Prostate gland (tissue), 2 donors: ENCODE data around the gene DMBT1.

Source experiments
- POLR2A ChIP-seq: fragments of 450-650 bp; IDR thresholded peaks from one replicate; pipeline ENCODE4 v1.6.1; 2016; ENCODE audit warnings: antibody characterized with exemption, mild to moderate bottlenecking
- POLR2AphosphoS5 ChIP-seq: sonication (generic); formaldehyde crosslinking; IDR thresholded peaks from one replicate; pipeline ENCODE4 v1.6.1; 2017; ENCODE audit warnings: antibody characterized with exemption
- TF ChIP-seq, protein P1 (sequence below), 4 experiments: fragments of 200-600 bp in 2 of 4; fragments of 450-650 bp in 2 of 4; sonication (generic) in 2 of 4; IDR thresholded peaks; 1 replicate in 3 of 4; 2 replicates in 1 of 4; pipeline ENCODE4 v1.5.1; 2016 to 2019; ENCODE audit warnings: antibody characterized with exemption in 4 of 4, mild to moderate bottlenecking in 2 of 4, moderate library complexity in 2 of 4

DNA sequence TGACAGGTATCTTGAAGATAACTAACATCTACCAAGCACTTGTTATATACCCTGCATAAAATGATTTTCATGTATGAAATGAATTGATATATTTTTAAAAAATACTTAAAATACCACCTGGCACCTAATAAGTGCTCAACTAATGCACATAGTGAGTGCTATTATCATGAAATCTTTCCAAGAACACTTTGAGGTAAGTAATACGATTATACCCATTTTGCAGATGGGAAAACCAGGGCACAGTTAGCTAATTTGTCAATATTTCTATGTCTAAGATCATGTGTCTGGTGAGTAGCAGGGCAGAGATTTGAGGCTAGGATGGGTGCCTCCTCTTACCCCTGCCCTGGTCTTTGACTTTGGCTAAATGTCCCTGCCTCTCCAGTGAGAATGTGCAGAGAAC, 6.1 kb downstream of the DMBT1 start:
- TF ChIP-seq POLR2AphosphoS5 = no peak
- TF ChIP-seq POLR2A = no peak
- TF ChIP-seq, protein P1, sequence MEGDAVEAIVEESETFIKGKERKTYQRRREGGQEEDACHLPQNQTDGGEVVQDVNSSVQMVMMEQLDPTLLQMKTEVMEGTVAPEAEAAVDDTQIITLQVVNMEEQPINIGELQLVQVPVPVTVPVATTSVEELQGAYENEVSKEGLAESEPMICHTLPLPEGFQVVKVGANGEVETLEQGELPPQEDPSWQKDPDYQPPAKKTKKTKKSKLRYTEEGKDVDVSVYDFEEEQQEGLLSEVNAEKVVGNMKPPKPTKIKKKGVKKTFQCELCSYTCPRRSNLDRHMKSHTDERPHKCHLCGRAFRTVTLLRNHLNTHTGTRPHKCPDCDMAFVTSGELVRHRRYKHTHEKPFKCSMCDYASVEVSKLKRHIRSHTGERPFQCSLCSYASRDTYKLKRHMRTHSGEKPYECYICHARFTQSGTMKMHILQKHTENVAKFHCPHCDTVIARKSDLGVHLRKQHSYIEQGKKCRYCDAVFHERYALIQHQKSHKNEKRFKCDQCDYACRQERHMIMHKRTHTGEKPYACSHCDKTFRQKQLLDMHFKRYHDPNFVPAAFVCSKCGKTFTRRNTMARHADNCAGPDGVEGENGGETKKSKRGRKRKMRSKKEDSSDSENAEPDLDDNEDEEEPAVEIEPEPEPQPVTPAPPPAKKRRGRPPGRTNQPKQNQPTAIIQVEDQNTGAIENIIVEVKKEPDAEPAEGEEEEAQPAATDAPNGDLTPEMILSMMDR (IDR thresholded peaks at IDR 0.05) = no peak
